Renal cortical epithelial cell (primary cell): ENCODE results near the gene NOMO2. TPM values are rescaled to one million over a fixed set of nuclear protein-coding genes. Genes with fewer than 3 reads are reported as not detected.
"Not testable (repeated sequence)": the region's sequence is repeated elsewhere in the genome, so short reads cannot be mapped to it uniquely, and the experiment has no call there.

ENCODE experiments used
- DNase-seq: peaks from one replicate; pipeline ENCODE4 v3.0.0-alpha.2; 2011; ENCODE audit warnings: low read depth
- total RNA-seq: library from RNA; depleted of rRNA; stranded (reverse); fragments of >200 nt; gene quantifications from 2 replicates; pipeline ENCODE4 v1.2.3, GENCODE V29; 2014

The NOMO2 gene
- total RNA-seq, 1 donor from 2014 or later, result 92.1 TPM

DNA sequence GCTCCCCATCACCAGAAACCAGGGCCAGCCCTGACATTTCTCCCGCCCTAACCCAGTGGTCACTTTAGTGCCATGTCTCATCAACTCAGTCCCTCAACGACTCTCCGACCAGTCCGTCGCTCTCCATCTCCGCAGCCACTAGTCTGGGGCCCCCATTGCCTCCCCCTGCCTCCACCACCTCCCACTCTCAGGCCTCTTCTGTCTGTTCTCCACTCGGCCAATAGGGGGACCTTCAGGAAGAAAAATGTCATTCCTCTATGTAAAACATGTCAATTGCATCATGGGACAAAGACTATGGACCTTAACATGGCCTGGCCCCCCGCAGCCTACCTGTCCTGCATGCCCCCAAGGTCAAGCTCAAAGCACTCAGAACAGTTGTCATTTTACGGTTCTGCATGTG lies 39.3 kb downstream of the NOMO2 start:
- not testable (repeated sequence) for DNase-seq

DNA sequence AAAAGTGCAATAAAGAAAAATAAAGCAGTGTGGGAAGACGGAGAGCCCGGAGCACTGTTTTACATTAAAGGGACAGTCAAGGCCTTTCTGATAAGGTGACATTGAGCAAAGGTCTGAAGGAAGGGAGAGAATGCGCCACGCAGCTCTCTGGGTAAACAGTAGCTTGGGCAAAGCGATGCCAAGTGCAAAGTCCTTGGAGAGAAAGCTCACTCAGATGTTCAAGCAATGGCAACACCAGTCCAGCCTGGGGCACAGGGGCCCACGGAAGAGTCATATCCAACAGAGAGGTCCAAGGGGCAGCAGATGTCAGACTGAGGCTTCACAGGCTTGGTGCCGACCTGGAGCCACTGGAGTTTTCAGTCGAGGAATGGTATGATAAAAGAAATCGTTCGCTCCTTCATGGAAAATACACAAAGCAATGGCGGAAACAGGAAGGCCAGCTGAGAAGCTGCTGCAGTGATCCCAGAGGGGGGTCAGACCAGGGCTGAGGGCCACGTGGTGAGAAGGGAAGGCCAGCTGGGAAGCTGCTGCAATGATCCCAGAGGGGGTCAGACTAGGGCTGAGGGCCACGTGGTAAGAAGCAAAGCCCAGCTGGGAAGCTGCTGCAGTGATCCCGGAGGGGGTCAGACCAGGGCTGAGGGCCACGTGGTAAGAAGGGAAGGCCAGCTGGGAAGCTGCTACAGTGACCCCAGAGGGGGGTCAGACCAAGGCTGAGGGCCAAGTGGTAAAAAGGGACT lies 40.3 kb downstream of the NOMO2 start:
- DNase-seq, result not testable (repeated sequence)

GRCh38 chr16:18518536-18519283 lies 43.2 kb downstream of the NOMO2 start:
- DNase-seq, result not testable (repeated sequence)

- not testable (repeated sequence) for DNase-seq
Observed at GRCh38 chr16:18498430-18498829, 63.5 kb downstream of the NOMO2 start.

GRCh38 chr16:18497032-18497431 lies 64.9 kb downstream of the NOMO2 start:
- not testable (repeated sequence) for DNase-seq

DNA sequence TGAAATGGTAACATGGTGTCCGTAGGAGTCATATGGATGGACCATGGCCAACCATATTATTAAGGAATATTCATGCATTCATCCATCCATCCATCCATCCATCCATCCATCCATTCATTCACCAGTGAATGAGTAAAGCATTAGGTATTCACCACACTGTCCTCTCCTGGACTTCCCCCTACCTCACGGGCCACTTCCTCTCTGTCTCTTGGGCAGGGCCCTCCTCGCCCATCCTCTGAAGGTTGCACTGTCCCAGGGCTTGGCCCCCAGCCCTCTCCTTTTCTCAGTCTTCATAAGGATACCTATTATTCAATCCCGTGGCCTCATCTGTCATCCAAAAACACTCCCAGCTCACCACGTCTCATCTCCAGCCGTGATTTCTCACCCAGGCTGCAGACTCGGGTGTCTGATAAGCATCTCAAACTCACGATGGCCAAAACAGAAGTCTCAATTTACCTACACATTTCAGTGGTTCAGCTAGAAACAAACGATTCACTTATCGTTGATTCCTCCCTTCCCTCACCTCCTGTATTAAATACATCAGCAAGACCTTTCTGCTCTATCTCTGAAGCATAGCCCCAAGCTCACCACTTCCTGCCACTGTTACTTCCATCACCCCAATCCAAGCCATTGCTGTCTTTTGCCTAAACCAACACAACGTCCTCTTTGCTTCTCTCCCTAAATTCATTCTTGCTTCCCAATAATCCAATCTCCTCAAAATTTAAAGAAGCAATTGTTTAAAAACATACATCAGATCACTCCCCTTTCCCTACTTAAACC lies 69.6 kb downstream of the NOMO2 start:
- DNase-seq, result not testable (repeated sequence)

DNA sequence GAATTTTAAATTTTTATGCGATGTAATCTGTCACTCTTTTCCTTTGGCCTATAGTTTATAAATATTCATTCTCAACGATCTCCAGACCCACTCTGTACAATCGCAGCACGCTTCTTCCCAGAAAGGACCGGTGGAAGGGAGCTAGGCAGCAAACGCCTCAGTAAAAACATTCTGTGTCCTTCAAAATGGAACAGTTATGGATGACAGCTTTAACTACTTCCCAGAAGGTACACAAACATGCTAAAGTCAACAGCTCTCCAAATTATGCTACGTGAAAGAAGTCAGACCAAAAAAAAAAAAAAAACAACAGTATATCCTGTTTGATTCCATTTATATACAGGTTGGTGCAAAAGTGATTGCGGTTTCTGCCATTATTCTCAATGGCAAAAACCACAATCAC lies 125.9 kb downstream of the NOMO2 start:
- not testable (repeated sequence) for DNase-seq

DNA sequence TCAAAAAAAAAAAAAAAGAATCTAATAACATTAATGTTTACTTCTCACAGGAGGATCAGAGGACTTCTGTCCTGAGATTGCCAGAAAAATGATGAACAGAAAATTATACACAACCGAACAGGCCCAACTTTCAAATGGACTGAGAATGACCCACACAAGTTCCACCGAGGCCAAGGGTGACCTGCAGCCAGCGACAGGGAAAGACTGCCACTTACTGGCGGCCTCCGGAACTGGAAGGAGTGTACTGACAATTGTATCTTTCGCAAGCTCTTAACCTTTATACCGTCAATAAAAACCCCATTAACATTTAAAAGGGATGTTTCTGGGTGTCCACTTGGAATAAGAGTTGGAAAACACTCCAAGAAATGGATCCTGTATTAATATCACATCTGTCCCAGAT lies 146.1 kb downstream of the NOMO2 start:
- DNase-seq, result not testable (repeated sequence)

GRCh38 chr16:18409532-18410293 lies 152.2 kb downstream of the NOMO2 start:
- not testable (repeated sequence) for DNase-seq

GRCh38 chr16:18401851-18402657 lies 159.8 kb downstream of the NOMO2 start:
- not testable (repeated sequence) for DNase-seq

GRCh38 chr16:18401159-18401558 lies 160.7 kb downstream of the NOMO2 start:
- not testable (repeated sequence) for DNase-seq

GRCh38 chr16:18394363-18394762 lies 167.5 kb downstream of the NOMO2 start:
- not testable (repeated sequence) for DNase-seq

DNA sequence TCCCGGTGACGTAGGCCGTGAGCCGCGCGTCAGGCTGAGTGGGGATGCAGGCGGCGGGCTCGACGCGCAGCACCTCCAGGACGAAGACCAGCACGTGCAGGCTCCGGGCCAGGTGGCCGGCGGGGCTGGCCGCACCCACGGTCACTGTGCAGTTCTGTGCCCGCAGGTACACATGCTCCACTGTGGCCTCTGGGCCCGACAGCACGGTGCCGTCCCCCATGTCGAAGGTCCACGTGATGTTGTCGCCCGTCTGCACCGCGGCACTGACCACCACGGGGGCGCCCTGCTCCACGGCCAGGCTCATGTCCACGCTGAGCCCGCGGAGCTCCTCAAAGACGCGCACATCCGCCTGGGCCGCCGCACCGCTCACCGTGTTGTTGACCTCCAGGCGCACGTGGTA lies 174.1 kb downstream of the NOMO2 start:
- DNase-seq, result not testable (repeated sequence)

DNA sequence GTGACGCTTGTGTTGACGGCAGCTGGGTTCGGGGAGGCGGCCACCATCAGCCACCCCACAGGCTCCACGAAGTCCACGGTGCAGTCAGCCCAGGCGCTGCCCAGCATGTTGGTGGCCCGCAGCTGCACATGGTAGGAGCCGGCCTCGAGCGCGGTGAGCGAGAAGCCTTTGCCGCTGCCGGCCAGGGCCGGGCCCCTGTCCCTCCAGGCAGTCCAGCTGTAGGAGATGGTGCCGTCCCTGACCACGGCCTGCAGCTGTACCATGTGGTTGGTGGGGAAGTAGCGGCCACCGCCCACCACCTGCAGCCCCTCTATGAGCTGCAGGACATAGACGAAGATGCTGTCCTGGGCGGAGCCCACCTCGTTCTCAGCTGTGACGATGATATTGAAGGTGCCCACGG lies 175.4 kb downstream of the NOMO2 start:
- DNase-seq, result not testable (repeated sequence)

DNA sequence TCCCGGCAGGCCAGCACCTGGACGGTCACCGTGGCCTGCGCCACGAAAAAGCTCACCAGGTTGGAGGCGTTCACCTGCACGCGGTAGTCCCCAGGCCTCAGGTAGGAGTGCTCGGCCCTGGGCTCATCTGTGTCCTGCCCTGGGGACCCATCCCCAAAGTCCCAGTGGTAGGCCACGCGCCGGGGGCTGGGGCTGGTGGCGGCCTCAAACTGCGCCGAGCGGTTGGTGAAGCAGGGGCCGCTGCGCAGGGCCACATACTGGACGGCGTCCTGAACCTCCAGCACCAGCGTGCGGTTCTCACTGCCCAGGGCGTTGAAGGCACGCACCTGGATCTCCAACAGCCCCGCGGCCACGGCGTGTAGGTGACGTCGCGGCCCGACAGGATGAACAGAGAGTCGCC lies 176.6 kb downstream of the NOMO2 start:
- DNase-seq, result not testable (repeated sequence)

GRCh38 chr16:18384869-18385268 lies 177.0 kb downstream of the NOMO2 start:
- DNase-seq, result not testable (repeated sequence)

DNA sequence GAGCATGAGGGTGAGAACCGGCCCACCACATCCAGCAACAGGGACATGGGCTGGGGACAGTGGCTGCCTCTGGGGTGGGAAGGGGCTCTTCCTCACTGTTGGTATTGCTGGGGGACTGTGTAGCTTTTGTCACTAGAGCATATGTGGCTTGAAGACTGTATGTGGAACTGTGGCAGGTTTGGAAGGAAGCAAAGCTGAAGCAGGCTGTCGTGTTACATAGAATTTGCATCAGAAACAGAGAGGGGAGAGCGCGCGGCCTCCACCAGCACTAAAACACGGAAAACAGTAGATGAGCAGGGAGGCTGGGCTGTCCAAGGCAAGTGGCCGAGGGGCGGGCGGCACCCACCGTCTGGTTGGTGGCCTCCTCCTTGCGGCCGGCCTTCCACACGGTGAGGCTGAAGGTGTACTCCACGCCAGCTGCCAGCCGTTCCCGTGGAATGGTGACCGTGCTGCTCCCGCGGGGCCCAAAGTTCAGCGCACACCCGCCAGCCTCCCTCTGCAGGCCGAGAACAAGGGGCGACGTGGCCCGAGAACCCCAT lies 177.7 kb downstream of the NOMO2 start:
- not testable (repeated sequence) for DNase-seq

GRCh38 chr16:18382696-18383095 lies 179.2 kb downstream of the NOMO2 start:
- not testable (repeated sequence) for DNase-seq
